Head of caudate nucleus (tissue), 42 donors: ENCODE data around the gene ZFYVE9.
A peak's percentile ranks its signal among the peaks of the same experiment; 100 is the strongest.

Experiments used
- DNase-seq, 42 donors: peaks; one replicate each; pipeline versions ENCODE4 v3.0.0 to v3.0.0-alpha.2; 2020 to 2021; ENCODE audit warnings: mixed read lengths in 7 of 42
- intact Hi-C: fragments of 100-400 bp; cut with DNase I; formaldehyde crosslinking; loops from one replicate; pipeline ENCODE4 v1.15.0; 2022

ZFYVE9 gene

DNA sequence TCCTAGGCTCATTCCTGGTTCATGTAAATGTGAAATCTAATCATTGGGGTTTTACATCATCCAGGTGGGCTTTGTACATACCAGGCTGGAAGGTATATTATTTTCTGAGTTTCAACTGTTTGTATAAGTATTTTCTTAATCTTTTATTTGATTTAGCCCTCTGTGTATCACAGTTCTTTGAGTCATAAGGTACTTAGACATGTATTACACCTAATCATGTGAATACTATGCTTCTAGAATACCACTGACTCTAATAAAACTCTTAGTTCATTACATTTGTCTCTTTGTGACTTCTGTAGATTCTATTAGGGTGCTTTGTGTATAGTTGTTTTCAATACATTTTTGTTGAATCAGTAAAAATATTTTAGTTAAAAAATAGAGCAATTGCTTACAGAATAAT lies 92.8 kb downstream of the ZFYVE9 start:
- intact Hi-C loops = no loop called here

DNA sequence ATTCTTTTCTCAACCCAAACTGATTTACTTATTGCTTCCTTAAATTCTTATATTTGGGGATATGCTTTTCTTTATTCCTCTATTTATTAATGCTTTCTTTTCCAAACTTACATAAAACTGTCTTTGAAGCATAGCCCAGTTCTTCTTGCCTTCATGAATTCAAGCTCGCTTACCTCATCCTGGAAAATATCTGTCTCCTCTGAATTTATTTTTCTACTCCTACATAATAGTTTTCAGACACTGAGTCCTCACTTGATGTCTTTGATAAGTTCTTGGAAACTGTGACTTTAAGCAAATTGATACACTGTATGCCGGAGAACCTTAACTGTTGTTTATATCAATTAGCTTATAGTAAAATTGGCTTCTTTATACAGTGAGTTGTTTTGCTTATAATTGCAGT lies 93.8 kb downstream of the ZFYVE9 start:
- intact Hi-C loops = no loop called here
- no peak for DNase-seq

More for the DNA sequence above, 92.8 kb downstream of the ZFYVE9 start:
- DNase-seq = no peak

DNA sequence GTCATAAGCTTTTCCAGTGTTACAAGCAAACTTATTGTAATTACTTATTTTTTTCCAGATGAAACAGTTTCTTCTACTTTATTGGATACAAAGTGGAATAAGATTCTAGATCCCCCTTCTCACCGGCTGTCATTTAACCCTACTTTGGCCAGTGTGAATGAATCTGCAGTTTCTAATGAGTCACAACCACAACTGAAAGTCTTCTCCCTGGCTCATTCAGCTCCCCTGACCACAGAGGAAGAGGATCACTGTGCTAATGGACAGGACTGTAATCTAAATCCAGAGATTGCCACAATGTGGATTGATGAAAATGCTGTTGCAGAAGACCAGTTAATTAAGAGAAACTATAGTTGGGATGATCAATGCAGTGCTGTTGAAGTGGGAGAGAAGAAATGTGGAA lies 95.5 kb downstream of the ZFYVE9 start:
- intact Hi-C loops = no loop called here
- DNase-seq = no peak

DNA sequence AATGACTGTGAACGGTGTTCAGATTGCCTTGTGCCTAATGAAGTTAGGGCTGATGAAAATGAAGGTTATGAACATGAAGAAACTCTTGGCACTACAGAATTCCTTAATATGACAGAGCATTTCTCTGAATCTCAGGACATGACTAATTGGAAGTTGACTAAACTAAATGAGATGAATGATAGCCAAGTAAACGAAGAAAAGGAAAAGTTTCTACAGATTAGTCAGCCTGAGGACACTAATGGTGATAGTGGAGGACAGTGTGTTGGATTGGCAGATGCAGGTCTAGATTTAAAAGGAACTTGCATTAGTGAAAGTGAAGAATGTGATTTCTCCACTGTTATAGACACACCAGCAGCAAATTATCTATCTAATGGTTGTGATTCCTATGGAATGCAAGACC lies 96.6 kb downstream of the ZFYVE9 start:
- no peak for DNase-seq
- intact Hi-C loops = no loop called here

DNA sequence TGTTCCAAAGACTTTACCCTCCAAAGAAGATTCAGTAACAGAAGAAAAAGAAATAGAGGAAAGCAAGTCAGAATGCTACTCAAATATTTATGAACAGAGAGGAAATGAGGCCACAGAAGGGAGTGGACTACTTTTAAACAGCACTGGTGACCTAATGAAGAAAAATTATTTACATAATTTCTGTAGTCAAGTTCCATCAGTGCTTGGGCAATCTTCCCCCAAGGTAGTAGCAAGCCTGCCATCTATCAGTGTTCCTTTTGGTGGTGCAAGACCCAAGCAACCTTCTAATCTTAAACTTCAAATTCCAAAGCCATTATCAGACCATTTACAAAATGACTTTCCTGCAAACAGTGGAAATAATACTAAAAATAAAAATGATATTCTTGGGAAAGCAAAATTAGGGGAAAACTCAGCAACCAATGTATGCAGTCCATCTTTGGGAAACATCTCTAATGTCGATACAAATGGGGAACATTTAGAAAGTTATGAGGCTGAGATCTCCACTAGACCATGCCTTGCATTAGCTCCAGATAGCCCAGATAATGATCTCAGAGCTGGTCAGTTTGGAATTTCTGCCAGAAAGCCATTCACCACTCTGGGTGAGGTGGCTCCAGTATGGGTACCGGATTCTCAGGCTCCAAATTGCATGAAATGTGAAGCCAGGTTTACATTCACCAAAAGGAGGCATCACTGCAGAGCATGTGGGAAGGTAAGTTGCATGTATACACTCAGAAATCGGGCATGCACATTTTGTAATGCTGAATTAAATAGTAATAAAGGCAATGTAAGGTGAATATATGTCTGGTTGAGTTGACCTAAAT lies 97.2 kb downstream of the ZFYVE9 start:
- DNase-seq = no peak
- intact Hi-C loops = no loop called here

DNA sequence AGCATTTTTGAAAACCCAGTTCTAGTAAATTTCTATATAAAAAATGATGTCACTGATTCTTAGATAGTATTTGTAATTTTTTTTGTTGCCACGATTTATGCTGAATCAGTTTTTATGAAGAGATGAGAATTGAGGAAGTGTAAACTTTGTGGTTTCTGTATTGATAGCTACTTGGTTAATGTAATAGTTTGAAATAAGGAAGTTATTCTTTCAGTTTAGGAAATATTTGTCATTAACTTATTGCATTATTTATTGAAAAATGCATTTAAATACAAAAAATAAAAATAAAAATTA lies 97.8 kb downstream of the ZFYVE9 start:
- intact Hi-C loops = no loop called here
- DNase-seq = no peak

DNA sequence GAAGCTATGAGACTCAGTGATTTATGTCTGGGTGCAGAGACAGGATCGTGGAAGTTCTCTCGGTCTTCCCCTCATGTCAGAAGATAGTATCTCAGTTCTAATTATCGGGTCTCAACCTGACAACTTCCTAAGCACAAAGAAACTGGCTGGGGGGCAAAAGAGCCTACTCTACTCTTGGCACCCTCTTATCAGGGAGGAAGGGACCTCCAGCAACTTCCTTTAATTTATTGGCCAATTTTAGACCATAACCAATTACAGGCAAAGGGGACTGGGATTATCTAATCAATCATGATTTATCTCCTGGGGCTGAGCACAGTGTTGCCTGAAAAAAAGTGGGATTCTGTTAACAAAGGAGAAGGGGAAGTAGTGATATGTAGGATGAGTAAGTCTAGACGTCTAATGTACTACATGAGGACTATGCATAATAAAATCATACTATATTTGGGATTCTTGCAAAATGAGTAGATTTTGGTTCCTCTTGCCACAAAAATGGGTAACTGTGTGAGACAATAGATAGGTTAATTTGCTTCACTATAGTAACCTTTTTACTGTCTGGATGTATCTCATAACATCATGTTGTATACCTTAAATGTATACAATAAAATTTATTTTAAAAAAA lies 98.8 kb downstream of the ZFYVE9 start:
- no peak for DNase-seq
- intact Hi-C loops = no loop called here

DNA sequence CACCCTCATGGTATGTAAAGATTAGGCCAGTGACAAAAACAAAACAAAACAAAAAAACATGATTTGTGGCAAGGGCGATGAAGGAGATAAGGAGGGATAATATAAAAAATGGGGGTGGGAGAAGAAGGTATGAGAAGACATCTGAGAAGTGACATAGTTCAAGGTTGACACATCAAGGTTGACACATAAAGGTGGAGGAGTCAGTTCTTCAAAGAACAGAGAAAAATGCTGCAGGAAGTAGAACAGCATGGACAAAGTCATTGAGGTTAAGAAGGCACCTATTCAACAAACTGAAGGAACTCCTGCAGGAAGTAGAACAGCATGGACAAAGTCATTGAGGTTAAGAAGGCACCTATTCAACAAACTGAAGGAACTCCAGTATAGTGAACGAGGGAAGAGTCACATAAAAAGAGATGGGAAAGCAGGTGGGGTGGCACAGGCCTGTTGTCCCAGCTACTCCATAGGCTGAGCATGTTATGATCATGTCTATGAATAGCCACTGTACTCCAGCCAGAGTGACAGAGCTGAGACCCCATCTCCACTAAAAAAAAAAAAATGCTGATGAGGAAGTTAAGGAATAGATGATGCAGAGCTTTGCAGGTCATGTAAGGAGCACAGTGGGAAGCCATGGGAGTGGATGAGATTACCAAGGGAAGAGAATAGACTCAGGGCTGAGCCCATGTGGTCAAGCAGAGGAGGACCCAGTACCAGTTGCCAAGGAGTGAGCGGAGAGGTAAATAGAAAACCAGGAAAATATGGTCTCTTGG lies 101.5 kb downstream of the ZFYVE9 start:
- intact Hi-C loops = no loop called here
- no peak for DNase-seq

DNA sequence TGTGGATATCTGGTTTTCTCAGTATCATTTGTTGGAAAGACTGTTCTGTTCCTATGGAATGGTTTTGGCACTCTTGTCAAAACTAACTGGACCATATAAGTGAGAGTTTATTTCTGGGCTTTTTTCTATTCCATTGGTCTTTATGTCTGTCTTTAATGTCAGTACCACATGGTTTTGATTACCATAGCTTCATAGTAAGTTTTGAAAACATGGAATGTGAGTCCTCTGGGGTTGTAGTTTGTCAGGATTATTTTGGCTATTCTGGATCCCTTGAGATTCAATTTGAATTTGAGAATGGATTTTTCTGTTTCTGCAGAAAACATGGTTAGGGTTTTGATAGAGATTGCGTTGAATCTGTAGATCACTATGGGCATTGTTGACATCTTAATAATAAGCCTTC lies 107.9 kb downstream of the ZFYVE9 start:
- intact Hi-C loops = no loop called here
- no peak for DNase-seq

DNA sequence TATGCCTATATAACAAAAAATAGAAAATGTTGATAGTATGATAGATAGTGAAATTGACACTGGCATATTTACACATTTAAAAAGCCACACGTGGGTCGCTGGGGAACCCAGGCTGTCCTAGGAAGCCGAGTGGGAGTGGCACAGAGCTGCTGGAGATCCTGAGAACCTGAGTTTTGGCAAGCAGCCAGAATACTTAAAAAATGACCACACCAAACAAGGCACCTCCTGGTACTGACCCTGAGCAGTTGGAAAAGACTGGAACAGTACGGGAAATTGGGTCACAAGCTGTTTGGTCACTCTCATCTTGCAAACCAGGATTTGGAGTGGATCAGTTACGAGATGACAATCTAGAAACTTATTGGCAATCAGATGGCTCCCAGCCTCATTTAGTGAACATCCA lies 111.5 kb downstream of the ZFYVE9 start:
- intact Hi-C loops = no loop called here
- DNase-seq = no peak

DNA sequence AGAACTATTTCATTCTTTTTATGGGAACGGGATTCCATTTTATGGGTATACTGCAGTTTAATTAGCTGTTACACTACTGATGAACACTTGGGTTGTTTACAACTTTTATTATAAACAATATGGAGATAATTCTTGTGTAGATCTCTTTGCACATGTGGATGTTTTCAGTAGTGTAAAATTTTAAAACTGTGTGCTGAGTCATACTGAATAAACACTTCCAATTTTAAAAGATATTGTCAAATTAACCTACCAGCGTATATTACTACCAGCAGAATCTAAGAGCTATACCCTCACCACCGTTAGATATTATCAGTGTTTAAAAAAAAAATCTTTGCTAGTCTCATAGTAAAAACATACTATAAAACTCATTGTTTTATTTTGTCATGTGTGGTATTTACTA lies 118.0 kb downstream of the ZFYVE9 start:
- no peak for DNase-seq
- intact Hi-C loops = no loop called here

DNA sequence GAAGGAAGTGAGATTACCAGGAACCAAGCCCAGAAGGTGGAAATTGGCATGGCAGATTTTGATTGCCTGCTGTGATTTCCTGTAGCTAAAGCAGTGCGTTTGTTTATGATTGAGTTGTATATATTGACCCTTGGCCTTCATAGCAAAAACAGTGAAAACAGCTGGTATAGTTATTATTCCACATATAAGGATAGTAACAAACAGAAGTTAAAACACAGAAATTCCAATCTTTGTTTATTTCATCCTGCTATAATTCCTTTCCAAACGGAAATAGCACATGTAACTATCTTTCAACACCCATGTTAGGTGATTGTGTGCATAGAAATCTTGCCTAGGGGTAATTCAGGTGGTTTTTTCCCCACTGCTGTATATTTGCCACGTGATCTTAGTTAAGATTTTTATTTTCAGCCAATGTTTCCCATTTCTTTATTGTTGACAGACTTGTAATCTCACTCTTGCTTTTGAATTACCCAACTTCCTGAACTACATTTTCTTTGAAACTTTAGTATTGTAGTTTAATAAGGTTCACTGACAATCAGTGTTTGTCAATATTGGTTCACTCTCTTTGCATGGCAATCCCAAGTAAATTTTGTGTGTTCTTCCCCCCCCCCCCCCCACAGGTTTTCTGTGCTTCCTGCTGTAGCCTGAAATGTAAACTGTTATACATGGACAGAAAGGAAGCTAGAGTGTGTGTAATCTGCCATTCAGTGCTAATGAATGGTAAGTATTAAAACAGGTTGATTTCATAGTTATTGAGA lies 121.4 kb downstream of the ZFYVE9 start:
- DNase-seq = no peak
- intact Hi-C loops = no loop called here

DNA sequence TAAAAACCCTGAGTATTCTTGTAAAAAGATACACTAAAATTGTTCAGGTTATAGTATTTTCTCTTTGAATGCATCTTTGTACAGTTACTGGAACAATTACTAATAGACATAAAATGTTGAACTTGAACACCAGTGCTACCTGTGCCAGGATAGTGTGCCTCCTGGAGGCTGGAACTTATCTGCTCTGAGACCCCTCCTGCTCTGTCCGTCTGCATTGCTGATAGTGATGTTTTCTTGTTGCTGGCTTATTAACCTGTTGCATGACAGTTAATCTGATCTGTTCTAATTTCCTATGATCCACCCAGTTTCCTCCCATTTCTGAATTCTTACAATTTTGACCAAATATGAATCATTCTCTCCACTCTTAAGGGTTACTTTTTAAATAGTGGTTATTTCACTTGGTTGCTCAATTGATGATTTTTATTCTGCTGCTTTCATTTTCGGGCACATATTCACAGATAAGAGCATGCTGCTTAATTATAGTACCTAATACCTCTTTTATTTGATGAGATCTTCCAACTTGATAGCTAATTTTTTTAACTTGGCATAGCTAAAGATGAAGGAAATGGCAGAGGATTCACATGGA lies 122.7 kb downstream of the ZFYVE9 start:
- no peak for DNase-seq
- intact Hi-C loops = no loop called here

DNA sequence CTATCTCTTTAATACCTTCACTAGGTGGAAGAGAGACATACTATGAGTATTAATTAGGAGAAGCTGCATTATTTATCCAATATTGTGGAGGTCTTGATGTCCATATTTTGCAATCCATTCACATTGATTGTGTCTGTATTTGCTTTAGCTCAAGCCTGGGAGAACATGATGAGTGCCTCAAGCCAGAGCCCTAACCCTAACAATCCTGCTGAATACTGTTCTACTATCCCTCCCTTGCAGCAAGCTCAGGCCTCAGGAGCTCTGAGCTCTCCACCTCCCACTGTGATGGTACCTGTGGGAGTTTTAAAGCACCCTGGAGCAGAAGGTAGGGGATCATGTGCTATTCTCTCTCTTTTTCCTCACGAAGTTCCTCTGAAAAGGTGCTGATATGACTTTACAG lies 124.6 kb downstream of the ZFYVE9 start:
- intact Hi-C loops = no loop called here
- peak in 3 of 42 donors; percentile 4 to 21 (median 6) for DNase-seq

DNA sequence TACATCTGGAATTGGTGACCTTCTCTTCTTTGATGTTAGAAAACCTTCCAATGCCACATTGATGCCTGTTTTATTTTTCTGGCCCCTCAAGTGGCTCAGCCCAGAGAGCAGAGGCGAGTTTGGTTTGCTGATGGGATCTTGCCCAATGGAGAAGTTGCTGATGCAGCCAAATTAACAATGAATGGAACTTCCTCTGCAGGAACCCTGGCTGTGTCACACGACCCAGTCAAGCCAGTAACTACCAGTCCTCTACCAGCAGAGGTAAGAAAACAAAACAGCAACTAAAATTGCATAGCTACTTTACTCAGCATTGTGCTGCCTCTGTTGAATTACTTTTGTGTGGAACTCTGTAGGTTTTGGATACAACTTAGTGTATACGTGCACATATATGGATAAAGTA lies 126.5 kb downstream of the ZFYVE9 start:
- peak in 18 of 42 donors; percentile 4 to 52 (median 20) for DNase-seq
- intact Hi-C loops = no loop called here

DNA sequence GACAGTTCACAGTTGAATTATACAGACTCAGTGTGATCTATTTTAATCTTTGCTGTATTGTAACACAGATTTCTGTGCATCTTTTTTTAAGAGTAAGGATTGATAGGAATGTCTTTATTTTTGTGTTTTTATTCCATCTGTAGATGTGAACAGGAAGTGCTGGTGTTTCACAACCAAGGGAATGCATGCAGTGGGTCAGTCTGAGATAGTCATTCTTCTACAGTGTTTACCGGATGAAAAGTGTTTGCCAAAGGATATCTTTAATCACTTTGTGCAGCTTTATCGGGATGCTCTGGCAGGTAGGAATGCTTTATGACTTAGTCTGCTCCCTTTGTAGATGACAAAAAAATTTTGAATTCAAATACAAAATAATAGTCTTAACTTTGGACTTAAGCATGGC lies 139.6 kb downstream of the ZFYVE9 start:
- no peak for DNase-seq
- intact Hi-C loops = no loop called here

DNA sequence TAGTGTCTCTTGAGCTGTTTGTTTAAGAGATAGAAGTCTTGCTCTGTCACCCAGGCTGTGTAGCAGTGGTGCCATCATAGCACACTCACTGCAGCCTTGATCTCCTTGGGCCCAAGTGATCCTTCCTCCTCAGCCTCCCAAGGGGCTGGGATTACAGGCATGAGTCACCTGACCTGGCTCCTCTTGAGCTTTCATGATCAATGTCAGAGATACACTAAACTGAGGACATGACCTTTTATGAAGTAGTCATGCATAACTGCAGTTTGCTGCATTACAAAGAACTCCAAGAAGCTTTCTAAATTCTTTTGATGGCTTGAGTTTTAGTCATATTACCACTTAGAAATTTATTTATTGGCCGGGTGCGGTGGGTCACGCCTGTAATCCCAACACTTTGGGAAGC lies 146.4 kb downstream of the ZFYVE9 start:
- no peak for DNase-seq
- intact Hi-C loops = no loop called here

DNA sequence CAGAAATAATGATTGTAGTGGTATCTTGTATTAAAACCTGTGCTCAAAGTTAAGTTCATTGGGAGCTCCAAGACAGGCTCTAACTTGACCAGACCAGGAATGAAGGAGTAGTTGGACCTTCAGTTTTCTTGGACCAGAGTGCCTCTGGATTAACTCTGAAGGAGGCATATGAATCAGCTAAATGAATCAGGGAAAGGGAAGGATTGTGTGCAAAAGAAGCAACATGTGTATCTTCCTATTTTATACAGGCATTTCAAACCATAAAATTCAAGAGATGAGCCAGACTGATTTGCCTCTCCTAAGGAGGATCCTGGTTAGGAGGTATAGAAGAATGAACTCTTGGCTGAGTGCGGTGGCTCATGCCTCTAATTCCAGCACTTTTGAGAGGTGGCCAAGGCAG lies 152.7 kb downstream of the ZFYVE9 start:
- DNase-seq = no peak
- intact Hi-C loops = no loop called here

DNA sequence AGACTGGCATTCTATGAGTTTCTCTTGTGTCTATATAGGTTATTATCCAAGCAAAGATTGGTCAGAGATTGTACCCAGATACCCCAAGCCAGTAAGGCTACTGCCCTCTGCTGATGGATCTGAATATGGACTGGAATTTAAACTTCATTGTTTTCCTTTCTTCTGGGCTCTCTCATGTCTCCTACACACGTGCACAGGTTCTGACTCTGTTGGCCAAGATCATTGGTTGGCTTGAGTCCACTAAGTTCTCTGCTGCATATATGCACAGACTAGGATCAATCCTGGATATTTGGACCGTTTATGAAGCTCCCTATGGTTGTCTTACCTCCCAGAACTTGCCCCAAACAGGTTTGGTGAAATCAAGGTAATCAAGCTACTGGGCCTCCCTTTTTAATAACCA lies 154.5 kb downstream of the ZFYVE9 start:
- DNase-seq = peak in 3 of 42 donors; percentile 4 to 47 (median 12)
- intact Hi-C loops = no loop called here
